Lower lobe of right lung (tissue), 2 donors: ENCODE measurements around the gene EARS2. TPM values are rescaled to one million over a fixed set of nuclear protein-coding genes. Genes with fewer than 3 reads are reported as not detected.
"Not testable (repeated sequence)": the region's sequence is repeated elsewhere in the genome, so short reads cannot be mapped to it uniquely, and the experiment has no call there.

Source experiments
- ATAC-seq, 2 donors: fragments of 200-7000 bp; cut with Tn5 transposase; one replicate each; pipeline ENCODE4 v1.9.1; 2020 to 2022; ENCODE audit warnings: mild to moderate bottlenecking in 2 of 2, moderate library complexity in 2 of 2
- DNase-seq: peaks from one replicate; pipeline ENCODE4 v3.0.0-alpha.2; 2020
- H3K27ac ChIP-seq: fragments of 200-600 bp; one replicate; pipeline ENCODE4 v1.8.0; 2022
- H3K27me3 ChIP-seq: fragments of 200-600 bp; one replicate; pipeline ENCODE4 v1.8.0; 2022; ENCODE audit warnings: low read depth
- H3K36me3 ChIP-seq: fragments of 200-600 bp; one replicate; pipeline ENCODE4 v1.8.0; 2022; ENCODE audit warnings: mild to moderate bottlenecking
- H3K4me1 ChIP-seq: fragments of 200-600 bp; one replicate; pipeline ENCODE4 v1.8.0; 2022
- H3K4me3 ChIP-seq: fragments of 200-600 bp; one replicate; pipeline ENCODE4 v1.8.0; 2022; ENCODE audit warnings: mild to moderate bottlenecking
- H3K9me3 ChIP-seq: fragments of 200-600 bp; one replicate; pipeline ENCODE4 v1.8.0; 2022
- intact Hi-C: fragments of 100-400 bp; cut with DNase I; formaldehyde crosslinking; loops from one replicate; pipeline ENCODE4 v1.11.0; 2022
- total RNA-seq: library from RNA; stranded (reverse); fragmentation: NEBNext Ultra II Directional; extraction: Animal tissue kit (Norgen Biotek cat#: 25700); gene quantifications from one replicate; pipeline ENCODE4 v1.2.1, GENCODE V29; 2021
- TF ChIP-seq, protein P1 (sequence below): fragments of 200-600 bp; IDR thresholded peaks from one replicate; pipeline ENCODE4 v1.8.0; 2022; ENCODE audit warnings: antibody characterized with exemption, mild to moderate bottlenecking
- donor health status: DM: no; HTN: yes; CAD: no; lungs with severe emphysema.

Gene EARS2
- total RNA-seq, 1 donor from 2014 or later: 19.5 TPM

DNA sequence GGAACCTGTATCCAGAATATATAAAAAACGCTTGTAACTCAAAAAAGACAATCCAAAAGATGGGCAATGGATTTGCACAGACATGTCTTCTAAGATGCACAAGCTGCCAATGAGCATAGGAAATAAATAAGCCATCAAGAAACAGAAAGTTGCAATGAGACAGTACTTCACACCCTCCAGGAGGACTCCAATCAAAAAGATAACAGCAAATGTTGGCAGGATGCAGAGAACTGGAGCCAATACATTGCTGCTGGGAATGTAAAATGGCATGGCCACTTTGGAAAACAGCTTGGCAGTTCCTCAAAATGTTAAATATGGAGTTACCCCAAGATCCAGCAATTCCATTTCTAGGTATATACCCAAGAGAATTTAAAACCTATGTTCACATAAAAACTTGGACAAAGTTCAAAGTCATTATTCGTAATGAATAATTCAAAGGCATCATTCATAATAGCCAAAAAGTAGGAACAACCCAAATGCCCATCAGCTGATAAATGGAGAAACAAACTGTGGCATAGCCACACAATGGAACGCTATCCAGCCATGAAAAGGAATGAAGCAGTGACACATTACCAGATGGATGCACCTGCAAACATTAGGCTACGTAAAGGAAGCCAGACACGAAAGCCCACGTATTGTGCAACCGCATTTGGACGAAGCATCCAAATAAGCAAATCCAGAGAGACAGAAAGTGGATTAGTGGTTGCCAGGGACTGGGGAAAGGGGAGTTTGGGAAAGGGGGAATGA, 72.5 kb downstream of the EARS2 start:
- H3K4me3 ChIP-seq: no peak overlapping the region
- H3K4me1 ChIP-seq: peaks cover 18% of the 10 kb centered on the region
- intact Hi-C loops: no loop called here
- DNase-seq: no peak
- no peaks in the 10 kb centered on the region for H3K9me3 ChIP-seq
- TF ChIP-seq, protein P1, sequence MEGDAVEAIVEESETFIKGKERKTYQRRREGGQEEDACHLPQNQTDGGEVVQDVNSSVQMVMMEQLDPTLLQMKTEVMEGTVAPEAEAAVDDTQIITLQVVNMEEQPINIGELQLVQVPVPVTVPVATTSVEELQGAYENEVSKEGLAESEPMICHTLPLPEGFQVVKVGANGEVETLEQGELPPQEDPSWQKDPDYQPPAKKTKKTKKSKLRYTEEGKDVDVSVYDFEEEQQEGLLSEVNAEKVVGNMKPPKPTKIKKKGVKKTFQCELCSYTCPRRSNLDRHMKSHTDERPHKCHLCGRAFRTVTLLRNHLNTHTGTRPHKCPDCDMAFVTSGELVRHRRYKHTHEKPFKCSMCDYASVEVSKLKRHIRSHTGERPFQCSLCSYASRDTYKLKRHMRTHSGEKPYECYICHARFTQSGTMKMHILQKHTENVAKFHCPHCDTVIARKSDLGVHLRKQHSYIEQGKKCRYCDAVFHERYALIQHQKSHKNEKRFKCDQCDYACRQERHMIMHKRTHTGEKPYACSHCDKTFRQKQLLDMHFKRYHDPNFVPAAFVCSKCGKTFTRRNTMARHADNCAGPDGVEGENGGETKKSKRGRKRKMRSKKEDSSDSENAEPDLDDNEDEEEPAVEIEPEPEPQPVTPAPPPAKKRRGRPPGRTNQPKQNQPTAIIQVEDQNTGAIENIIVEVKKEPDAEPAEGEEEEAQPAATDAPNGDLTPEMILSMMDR: no peak
- H3K27me3 ChIP-seq: no peaks in the 10 kb centered on the region
- no peak overlapping the region for H3K27ac ChIP-seq
- H3K36me3 ChIP-seq: peaks cover 100% of the 10 kb centered on the region
- no peak for ATAC-seq

DNA sequence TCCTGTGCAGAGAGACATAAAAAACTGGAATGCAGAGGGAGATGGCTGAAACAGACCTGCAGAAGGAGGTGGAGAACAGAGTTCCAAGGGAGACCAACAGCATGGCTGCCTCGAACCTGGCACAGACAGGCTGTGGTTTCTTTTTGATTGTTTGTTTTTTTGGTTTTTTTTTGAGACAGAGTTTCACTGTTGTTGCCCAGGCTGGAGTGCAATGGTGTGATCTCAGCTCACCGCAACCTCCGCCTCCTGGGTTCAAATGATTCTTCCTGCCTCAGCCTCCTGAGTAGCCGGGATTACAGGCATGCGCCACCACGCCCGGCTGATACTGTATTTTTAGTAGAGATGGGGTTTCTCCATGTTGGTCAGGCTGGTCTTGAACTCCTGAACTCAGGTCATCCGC, 73.7 kb downstream of the EARS2 start:
- DNase-seq: peak; percentile 2
- ATAC-seq: not testable (repeated sequence)

DNA sequence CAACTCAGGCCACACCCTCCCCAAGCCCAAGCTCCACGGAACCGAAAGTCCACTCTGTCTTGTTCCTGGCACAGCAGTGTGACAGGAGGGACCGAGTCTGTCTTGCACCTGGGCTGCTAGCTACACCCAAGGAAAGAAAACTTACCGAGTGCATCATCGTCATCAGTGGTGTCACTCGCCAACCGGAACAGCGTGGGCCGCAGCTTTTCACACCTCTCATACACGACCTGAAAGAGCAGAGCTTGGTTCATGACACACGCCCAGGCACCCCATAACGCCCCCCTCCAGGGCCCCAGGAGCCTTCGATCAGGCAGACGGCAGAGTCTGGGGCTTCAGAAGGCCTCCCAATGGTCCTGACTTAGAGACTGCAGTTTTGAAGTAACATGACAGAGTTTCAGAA, 74.4 kb downstream of the EARS2 start:
- intact Hi-C loops: no loop called here
- DNase-seq (no peak), ATAC-seq (no peak)
- TF ChIP-seq, protein P1: no peak
- no peaks in the 10 kb centered on the region for H3K27me3 ChIP-seq
- no peak overlapping the region for H3K4me3 ChIP-seq
- peaks cover 100% of the 10 kb centered on the region for H3K36me3 ChIP-seq
- peaks cover 18% of the 10 kb centered on the region for H3K4me1 ChIP-seq
- H3K9me3 ChIP-seq: no peaks in the 10 kb centered on the region
- H3K27ac ChIP-seq: no peak overlapping the region

More for the DNA sequence above, 73.7 kb downstream of the EARS2 start:
- intact Hi-C loops, H3K27ac ChIP-seq, H3K9me3 ChIP-seq, H3K27me3 ChIP-seq, H3K4me3 ChIP-seq: not testable (repeated sequence)
- Histone ChIP-seq H3K36me3 (peaks cover 100% of the 10 kb centered on the region), H3K4me1 (peaks cover 18% of the 10 kb centered on the region)

GRCh38 chr16:23480257-23480656, 76.9 kb downstream of the EARS2 start:
- intact Hi-C loops: no loop called here

GRCh38 chr16:23479138-23479537, 78.0 kb downstream of the EARS2 start:
- H3K27me3 ChIP-seq: no peaks in the 10 kb centered on the region
- H3K27ac ChIP-seq: no peak overlapping the region
- no peaks in the 10 kb centered on the region for H3K9me3 ChIP-seq
- DNase-seq (no peak), ATAC-seq (peak in 1 of 2 donors; percentile 6)
- TF ChIP-seq, protein P1: no peak
- H3K36me3 ChIP-seq: peaks cover 100% of the 10 kb centered on the region
- intact Hi-C loops: no loop called here
- H3K4me1 ChIP-seq: no peaks in the 10 kb centered on the region
- no peak overlapping the region for H3K4me3 ChIP-seq

More at GRCh38 chr16:23480257-23480656, 76.9 kb downstream of the EARS2 start:
- no peaks in the 10 kb centered on the region for H3K27me3 ChIP-seq
- peaks cover 100% of the 10 kb centered on the region for H3K36me3 ChIP-seq
- peak; percentile 16 for DNase-seq
- no peak for ATAC-seq
- TF ChIP-seq, protein P1: no peak
- no peak overlapping the region for H3K4me3 ChIP-seq
- H3K27ac ChIP-seq: no peak overlapping the region
- H3K9me3 ChIP-seq: no peaks in the 10 kb centered on the region
- no peaks in the 10 kb centered on the region for H3K4me1 ChIP-seq

GRCh38 chr16:23478566-23478965, 78.6 kb downstream of the EARS2 start:
- DNase-seq: peak; percentile 18
- no peak overlapping the region for H3K4me3 ChIP-seq
- H3K4me1 ChIP-seq: no peaks in the 10 kb centered on the region
- intact Hi-C loops: no loop called here
- ATAC-seq: no peak
- TF ChIP-seq, protein P1: no peak
- no peaks in the 10 kb centered on the region for H3K9me3 ChIP-seq
- no peak overlapping the region for H3K27ac ChIP-seq
- peaks cover 100% of the 10 kb centered on the region for H3K36me3 ChIP-seq
- H3K27me3 ChIP-seq: no peaks in the 10 kb centered on the region
